T-helper 1 cell treated with Interleukin-12 subunit alpha and Interleukin-12 subunit beta and Interleukin-4 antibody, amounts not matched to agents 30 μg/mL and 1 μg/mL, for 36 hours (primary cell): ENCODE measurements around the gene MEA1.
"Not testable (repeated sequence)": the region's sequence is repeated elsewhere in the genome, so short reads cannot be mapped to it uniquely, and the experiment has no call there.

Experiments used
- H3K27ac Mint-ChIP-seq: one replicate; pipeline ENCODE4 v1.8.0; 2021; ENCODE audit warnings: mild to moderate bottlenecking, mixed read lengths
- H3K27me3 Mint-ChIP-seq: one replicate; pipeline ENCODE4 v1.8.0; 2021; ENCODE audit warnings: low read depth, mixed read lengths
- H3K36me3 Mint-ChIP-seq: one replicate; pipeline ENCODE4 v1.8.0; 2021; ENCODE audit warnings: low read depth, mixed read lengths
- H3K4me1 Mint-ChIP-seq: one replicate; pipeline ENCODE4 v1.8.0; 2021; ENCODE audit warnings: low read depth, mixed read lengths
- H3K4me3 Mint-ChIP-seq: one replicate; pipeline ENCODE4 v1.8.0; 2021; ENCODE audit warnings: mild to moderate bottlenecking, moderate library complexity, mixed read lengths
- H3K9me3 Mint-ChIP-seq: one replicate; pipeline ENCODE4 v1.8.0; 2021; ENCODE audit warnings: mixed read lengths

MEA1 gene

GRCh38 chr6:43050981-43051380, 37.2 kb upstream of the MEA1 start:
- Mint-ChIP-seq H3K4me1 (peaks cover 25% of the 10 kb centered on the region), H3K4me3 (no peak overlapping the region), H3K27ac (no peak overlapping the region), H3K9me3 (no peaks in the 10 kb centered on the region), H3K27me3 (no peaks in the 10 kb centered on the region), H3K36me3 (peaks cover 28% of the 10 kb centered on the region)

GRCh38 chr6:43047998-43048397, 34.3 kb upstream of the MEA1 start:
- peaks cover 17% of the 10 kb centered on the region for H3K4me1 Mint-ChIP-seq
- H3K9me3 Mint-ChIP-seq = no peaks in the 10 kb centered on the region
- no peak overlapping the region for H3K27ac Mint-ChIP-seq
- no peaks in the 10 kb centered on the region for H3K27me3 Mint-ChIP-seq
- H3K36me3 Mint-ChIP-seq = peaks cover 21% of the 10 kb centered on the region
- H3K4me3 Mint-ChIP-seq = no peak overlapping the region

- H3K27ac Mint-ChIP-seq = no peak overlapping the region
- H3K4me3 Mint-ChIP-seq = no peak overlapping the region
- no peaks in the 10 kb centered on the region for H3K27me3 Mint-ChIP-seq
- no peaks in the 10 kb centered on the region for H3K9me3 Mint-ChIP-seq
- peaks cover 4% of the 10 kb centered on the region for H3K4me1 Mint-ChIP-seq
- peaks cover 21% of the 10 kb centered on the region for H3K36me3 Mint-ChIP-seq
Measured at GRCh38 chr6:43045371-43045930, 31.7 kb upstream of the MEA1 start.

- Mint-ChIP-seq H3K27me3 (no peaks in the 10 kb centered on the region), H3K9me3 (no peaks in the 10 kb centered on the region), H3K27ac (no peak overlapping the region), H3K4me1 (peaks cover 1% of the 10 kb centered on the region), H3K4me3 (no peak overlapping the region), H3K36me3 (peaks cover 13% of the 10 kb centered on the region)
Measured at GRCh38 chr6:43043310-43043709, 29.6 kb upstream of the MEA1 start.

- not testable (repeated sequence) for H3K4me1 Mint-ChIP-seq, H3K27me3 Mint-ChIP-seq, H3K27ac Mint-ChIP-seq, H3K9me3 Mint-ChIP-seq, H3K4me3 Mint-ChIP-seq
- peaks cover 19% of the 10 kb centered on the region for H3K36me3 Mint-ChIP-seq
Measured at GRCh38 chr6:43041475-43041874, 27.7 kb upstream of the MEA1 start.

- Mint-ChIP-seq H3K36me3 (peaks cover 21% of the 10 kb centered on the region), H3K27ac (no peak overlapping the region), H3K4me1 (no peaks in the 10 kb centered on the region), H3K27me3 (no peaks in the 10 kb centered on the region), H3K9me3 (no peaks in the 10 kb centered on the region), H3K4me3 (no peak overlapping the region)
Measured at GRCh38 chr6:43040542-43041257, 27.0 kb upstream of the MEA1 start.

- Mint-ChIP-seq H3K27ac (no peak overlapping the region), H3K27me3 (no peaks in the 10 kb centered on the region), H3K36me3 (peaks cover 25% of the 10 kb centered on the region), H3K4me3 (no peak overlapping the region), H3K4me1 (no peaks in the 10 kb centered on the region), H3K9me3 (no peaks in the 10 kb centered on the region)
Measured at GRCh38 chr6:43038727-43039126, 25.0 kb upstream of the MEA1 start.

- no peaks in the 10 kb centered on the region for H3K4me1 Mint-ChIP-seq
- H3K4me3 Mint-ChIP-seq = no peak overlapping the region
- no peaks in the 10 kb centered on the region for H3K27me3 Mint-ChIP-seq
- no peak overlapping the region for H3K27ac Mint-ChIP-seq
- H3K9me3 Mint-ChIP-seq = no peaks in the 10 kb centered on the region
- peaks cover 28% of the 10 kb centered on the region for H3K36me3 Mint-ChIP-seq
Measured at GRCh38 chr6:43037706-43038105, 24.0 kb upstream of the MEA1 start.

- Mint-ChIP-seq H3K36me3 (peaks cover 27% of the 10 kb centered on the region), H3K27ac (no peak overlapping the region), H3K4me3 (no peak overlapping the region), H3K4me1 (no peaks in the 10 kb centered on the region), H3K27me3 (no peaks in the 10 kb centered on the region), H3K9me3 (no peaks in the 10 kb centered on the region)
Measured at GRCh38 chr6:43037197-43037596, 23.5 kb upstream of the MEA1 start.

GRCh38 chr6:43036712-43037111, 23.0 kb upstream of the MEA1 start:
- Mint-ChIP-seq H3K27ac (no peak overlapping the region), H3K9me3 (no peaks in the 10 kb centered on the region), H3K4me3 (no peak overlapping the region), H3K36me3 (peaks cover 28% of the 10 kb centered on the region), H3K27me3 (no peaks in the 10 kb centered on the region), H3K4me1 (no peaks in the 10 kb centered on the region)

GRCh38 chr6:43035495-43036194, 21.9 kb upstream of the MEA1 start:
- peaks cover 28% of the 10 kb centered on the region for H3K36me3 Mint-ChIP-seq
- no peaks in the 10 kb centered on the region for H3K4me1 Mint-ChIP-seq
- no peaks in the 10 kb centered on the region for H3K9me3 Mint-ChIP-seq
- H3K4me3 Mint-ChIP-seq = no peak overlapping the region
- H3K27me3 Mint-ChIP-seq = no peaks in the 10 kb centered on the region
- H3K27ac Mint-ChIP-seq = no peak overlapping the region

- Mint-ChIP-seq H3K9me3 (no peaks in the 10 kb centered on the region), H3K27me3 (no peaks in the 10 kb centered on the region), H3K4me1 (no peaks in the 10 kb centered on the region), H3K36me3 (peaks cover 35% of the 10 kb centered on the region), H3K4me3 (no peak overlapping the region), H3K27ac (no peak overlapping the region)
Measured at GRCh38 chr6:43034190-43034525, 20.4 kb upstream of the MEA1 start.

GRCh38 chr6:43033496-43034189, 19.9 kb upstream of the MEA1 start:
- Mint-ChIP-seq H3K36me3 (peaks cover 39% of the 10 kb centered on the region), H3K4me1 (no peaks in the 10 kb centered on the region), H3K9me3 (no peaks in the 10 kb centered on the region), H3K27me3 (no peaks in the 10 kb centered on the region), H3K27ac (no peak overlapping the region), H3K4me3 (no peak overlapping the region)

- H3K27me3 Mint-ChIP-seq = no peaks in the 10 kb centered on the region
- peaks cover 40% of the 10 kb centered on the region for H3K36me3 Mint-ChIP-seq
- H3K4me3 Mint-ChIP-seq = no peak overlapping the region
- no peak overlapping the region for H3K27ac Mint-ChIP-seq
- no peaks in the 10 kb centered on the region for H3K9me3 Mint-ChIP-seq
- no peaks in the 10 kb centered on the region for H3K4me1 Mint-ChIP-seq
Measured at GRCh38 chr6:43032326-43032725, 18.6 kb upstream of the MEA1 start.

- Mint-ChIP-seq H3K27ac (no peak overlapping the region), H3K4me1 (peaks cover 9% of the 10 kb centered on the region), H3K4me3 (no peak overlapping the region), H3K27me3 (no peaks in the 10 kb centered on the region), H3K36me3 (peaks cover 50% of the 10 kb centered on the region), H3K9me3 (no peaks in the 10 kb centered on the region)
Measured at GRCh38 chr6:43029120-43029519, 15.4 kb upstream of the MEA1 start.
